Activated naive CD4-positive, alpha-beta T cell treated with anti-CD3 and anti-CD28 coated beads, Interleukin-2, amount 50 U/mL, for 24 hours (primary cell): Measurements from ENCODE around the gene FLRT1.

Experiments
- H3K27ac Mint-ChIP-seq: one replicate; pipeline ENCODE4 v1.8.0; 2021; ENCODE audit warnings: mild to moderate bottlenecking, mixed read lengths
- H3K27me3 Mint-ChIP-seq: one replicate; pipeline ENCODE4 v1.8.0; 2021; ENCODE audit warnings: mixed read lengths
- H3K36me3 Mint-ChIP-seq: one replicate; pipeline ENCODE4 v1.8.0; 2021; ENCODE audit warnings: mixed read lengths
- H3K4me1 Mint-ChIP-seq: one replicate; pipeline ENCODE4 v1.8.0; 2021; ENCODE audit warnings: mixed read lengths
- H3K4me3 Mint-ChIP-seq: one replicate; pipeline ENCODE4 v1.8.0; 2021; ENCODE audit warnings: mild to moderate bottlenecking, mixed read lengths
- H3K9me3 Mint-ChIP-seq: one replicate; pipeline ENCODE4 v1.8.0; 2021; ENCODE audit warnings: mixed read lengths

The FLRT1 gene

GRCh38 chr11:64062185-64063039 is 26.7 kb downstream of the FLRT1 start:
- H3K4me3 Mint-ChIP-seq: peak overlapping the region; percentile 36
- no peaks in the 10 kb centered on the region for H3K9me3 Mint-ChIP-seq

GRCh38 chr11:64063777-64064176 is 28.0 kb downstream of the FLRT1 start:
- H3K27ac Mint-ChIP-seq: no peak overlapping the region
- no peaks in the 10 kb centered on the region for H3K9me3 Mint-ChIP-seq
- H3K4me1 Mint-ChIP-seq: peaks cover 6% of the 10 kb centered on the region
- no peaks in the 10 kb centered on the region for H3K36me3 Mint-ChIP-seq
- peaks cover 10% of the 10 kb centered on the region for H3K27me3 Mint-ChIP-seq
- H3K4me3 Mint-ChIP-seq: no peak overlapping the region

More at GRCh38 chr11:64062185-64063039, 26.7 kb downstream of the FLRT1 start:
- peaks cover 10% of the 10 kb centered on the region for H3K27me3 Mint-ChIP-seq
- peaks cover 6% of the 10 kb centered on the region for H3K4me1 Mint-ChIP-seq
- H3K36me3 Mint-ChIP-seq: no peaks in the 10 kb centered on the region
- H3K27ac Mint-ChIP-seq: no peak overlapping the region

DNA sequence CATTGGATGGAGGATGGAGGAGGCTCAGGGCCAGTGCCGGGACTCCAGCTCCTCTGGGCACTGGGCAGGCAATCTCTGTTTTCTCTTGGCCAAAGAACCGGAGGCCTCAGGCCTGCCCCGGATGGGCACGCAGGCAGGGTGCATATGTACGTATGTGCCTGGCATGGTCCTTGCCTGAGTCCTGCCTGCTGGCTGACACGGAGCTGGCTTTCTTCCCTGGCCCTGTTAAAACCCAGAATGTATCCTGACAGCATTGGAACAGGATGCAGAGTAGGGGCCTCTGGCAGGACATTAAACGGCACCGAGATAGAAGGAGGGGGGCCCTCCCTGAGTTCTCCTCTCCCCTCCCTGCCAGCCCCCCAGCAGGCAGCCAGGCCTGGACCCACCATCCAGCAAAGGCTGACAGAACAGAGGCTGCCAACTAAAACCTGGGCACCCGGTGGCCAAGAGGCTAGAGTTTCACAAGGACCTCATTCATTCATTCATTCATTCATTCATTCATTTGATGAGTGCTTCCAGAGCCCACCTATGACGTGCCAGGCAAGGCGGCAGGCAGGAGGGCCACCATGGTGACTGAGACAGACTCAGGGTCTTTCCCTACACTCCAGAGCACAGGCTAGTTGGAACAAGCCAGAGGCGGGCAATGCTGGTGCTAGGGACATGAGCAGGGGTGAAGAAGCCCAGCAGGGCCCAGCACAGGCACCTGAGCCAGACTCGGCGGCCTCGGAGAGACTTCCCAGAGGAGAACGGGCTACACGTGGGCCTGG is 28.8 kb downstream of the FLRT1 start:
- Mint-ChIP-seq H3K27me3 (peaks cover 10% of the 10 kb centered on the region), H3K4me3 (no peak overlapping the region), H3K27ac (no peak overlapping the region), H3K4me1 (peaks cover 6% of the 10 kb centered on the region), H3K36me3 (no peaks in the 10 kb centered on the region), H3K9me3 (no peaks in the 10 kb centered on the region)

- Mint-ChIP-seq H3K27ac (no peak overlapping the region), H3K4me1 (peaks cover 6% of the 10 kb centered on the region), H3K27me3 (peaks cover 10% of the 10 kb centered on the region), H3K4me3 (no peak overlapping the region), H3K36me3 (no peaks in the 10 kb centered on the region), H3K9me3 (no peaks in the 10 kb centered on the region)
Measured at GRCh38 chr11:64065141-64065465, 29.4 kb downstream of the FLRT1 start.

DNA sequence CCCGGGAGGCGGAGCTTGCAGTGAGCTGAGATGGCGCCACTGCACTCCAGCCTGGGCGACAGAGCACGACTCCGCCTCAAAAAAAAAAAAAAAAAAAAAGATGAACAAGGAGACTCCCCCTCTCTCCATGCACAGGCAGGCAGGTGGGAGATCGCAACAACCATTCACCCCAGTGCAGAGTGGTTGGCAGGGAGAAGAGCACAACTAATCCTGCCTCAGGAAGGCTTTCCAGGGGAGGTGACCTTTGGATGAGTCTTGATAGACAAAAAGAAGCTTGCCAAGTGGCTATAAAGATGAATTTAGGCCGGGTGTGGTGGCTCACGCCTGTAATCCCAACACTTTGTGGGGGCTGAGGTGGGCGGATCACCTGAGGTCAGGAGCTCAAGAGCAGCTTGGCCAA is 30.0 kb downstream of the FLRT1 start:
- no peaks in the 10 kb centered on the region for H3K36me3 Mint-ChIP-seq
- no peak overlapping the region for H3K27ac Mint-ChIP-seq
- no peak overlapping the region for H3K4me3 Mint-ChIP-seq
- peaks cover 6% of the 10 kb centered on the region for H3K4me1 Mint-ChIP-seq
- H3K9me3 Mint-ChIP-seq: no peaks in the 10 kb centered on the region
- H3K27me3 Mint-ChIP-seq: peaks cover 10% of the 10 kb centered on the region

DNA sequence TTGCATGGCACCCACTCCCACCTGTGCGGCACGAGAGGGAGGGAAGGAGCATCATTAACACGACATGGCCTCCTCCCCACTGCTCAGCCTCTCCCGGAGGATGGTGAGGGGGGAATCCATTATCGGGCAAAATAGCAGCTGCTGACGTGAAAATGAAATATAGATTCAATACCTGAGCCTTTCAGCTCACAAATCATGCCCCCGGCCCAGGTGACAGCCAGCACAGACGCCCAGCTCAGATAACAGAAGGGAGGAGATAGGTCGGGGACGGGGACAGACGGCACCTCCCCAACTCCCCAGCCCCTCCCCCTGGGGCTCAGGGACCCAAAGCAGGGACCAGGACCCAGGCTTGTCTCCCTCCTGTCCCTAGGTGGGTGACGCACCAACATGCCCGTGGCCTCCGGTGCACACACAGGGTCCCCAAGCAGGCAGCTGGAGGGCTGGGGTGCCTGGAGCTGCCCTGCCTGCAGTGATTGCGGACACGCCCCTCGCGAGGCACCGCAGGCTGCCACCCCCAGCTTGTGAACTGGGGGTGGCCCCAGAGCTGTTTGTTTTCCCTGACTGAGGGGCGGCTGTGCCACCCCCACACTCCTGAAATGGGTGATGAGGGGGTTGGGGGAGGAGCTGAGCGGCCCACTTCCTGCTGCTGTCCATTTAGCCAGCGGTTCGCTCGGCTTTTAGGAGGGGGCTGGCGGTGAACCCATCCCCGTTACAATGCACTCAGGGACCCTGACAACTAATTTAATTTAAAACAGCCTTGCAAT is 31.7 kb downstream of the FLRT1 start:
- H3K27me3 Mint-ChIP-seq: peaks cover 6% of the 10 kb centered on the region
- H3K4me3 Mint-ChIP-seq: no peak overlapping the region
- H3K27ac Mint-ChIP-seq: no peak overlapping the region
- H3K4me1 Mint-ChIP-seq: no peaks in the 10 kb centered on the region
- H3K9me3 Mint-ChIP-seq: no peaks in the 10 kb centered on the region
- H3K36me3 Mint-ChIP-seq: no peaks in the 10 kb centered on the region

- Mint-ChIP-seq H3K4me1 (no peaks in the 10 kb centered on the region), H3K36me3 (no peaks in the 10 kb centered on the region), H3K9me3 (no peaks in the 10 kb centered on the region), H3K27me3 (peaks cover 1% of the 10 kb centered on the region), H3K27ac (no peak overlapping the region), H3K4me3 (no peak overlapping the region)
Measured at GRCh38 chr11:64068705-64069400, 33.1 kb downstream of the FLRT1 start.

DNA sequence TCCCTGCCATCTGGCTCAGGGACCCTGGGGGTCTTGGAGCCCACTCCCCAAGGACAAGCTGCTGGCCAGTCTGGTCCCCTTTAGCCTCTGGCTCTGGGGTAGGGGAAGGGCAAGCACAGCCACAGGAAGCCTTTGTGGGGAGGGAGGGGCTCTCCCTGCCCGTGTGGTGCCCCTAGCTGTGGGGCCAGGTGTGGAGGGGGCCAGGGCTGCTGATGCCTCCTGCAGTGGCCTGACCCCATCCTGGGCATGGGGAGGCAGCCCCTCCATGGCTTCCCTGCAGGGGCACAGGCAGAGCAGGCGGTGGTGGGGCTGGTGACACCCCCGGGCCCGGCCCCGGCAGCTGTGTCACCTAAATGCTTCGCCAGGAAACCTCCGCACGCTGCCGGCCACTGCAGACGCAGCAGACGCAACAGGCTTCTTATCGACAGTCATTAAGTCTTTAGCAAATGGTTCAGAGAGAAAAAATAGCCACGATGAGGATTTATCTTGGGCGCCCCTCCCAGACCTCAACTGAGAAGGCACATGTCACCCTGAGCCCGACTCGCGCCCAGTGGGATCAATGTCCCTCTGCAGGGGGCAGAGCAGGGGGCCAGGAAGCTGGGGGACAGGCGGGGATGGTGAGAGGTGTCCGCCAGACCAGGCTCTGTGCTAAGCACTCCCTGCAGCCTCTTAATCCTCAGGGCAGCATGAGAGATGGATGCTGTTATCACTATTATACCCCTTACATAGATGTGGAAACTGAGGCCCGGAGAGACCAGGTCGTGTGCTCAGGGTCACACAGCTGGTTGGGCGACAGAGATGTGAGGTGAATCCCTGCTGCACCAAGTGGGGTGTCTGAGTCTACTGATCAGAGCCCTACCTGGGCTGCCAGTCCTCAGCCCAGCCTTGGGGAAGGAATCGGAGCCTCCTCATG is 33.9 kb downstream of the FLRT1 start:
- no peaks in the 10 kb centered on the region for H3K36me3 Mint-ChIP-seq
- no peak overlapping the region for H3K27ac Mint-ChIP-seq
- H3K9me3 Mint-ChIP-seq: no peaks in the 10 kb centered on the region
- H3K27me3 Mint-ChIP-seq: no peaks in the 10 kb centered on the region
- H3K4me1 Mint-ChIP-seq: peaks cover 5% of the 10 kb centered on the region
- H3K4me3 Mint-ChIP-seq: no peak overlapping the region

GRCh38 chr11:64070314-64070681 is 34.6 kb downstream of the FLRT1 start:
- no peak overlapping the region for H3K4me3 Mint-ChIP-seq
- no peak overlapping the region for H3K27ac Mint-ChIP-seq
- no peaks in the 10 kb centered on the region for H3K27me3 Mint-ChIP-seq
- no peaks in the 10 kb centered on the region for H3K36me3 Mint-ChIP-seq
- no peaks in the 10 kb centered on the region for H3K9me3 Mint-ChIP-seq
- peaks cover 5% of the 10 kb centered on the region for H3K4me1 Mint-ChIP-seq

GRCh38 chr11:64071849-64072248 is 36.1 kb downstream of the FLRT1 start:
- Mint-ChIP-seq H3K4me1 (peaks cover 5% of the 10 kb centered on the region), H3K36me3 (no peaks in the 10 kb centered on the region), H3K27me3 (no peaks in the 10 kb centered on the region), H3K27ac (no peak overlapping the region), H3K4me3 (no peak overlapping the region), H3K9me3 (no peaks in the 10 kb centered on the region)

DNA sequence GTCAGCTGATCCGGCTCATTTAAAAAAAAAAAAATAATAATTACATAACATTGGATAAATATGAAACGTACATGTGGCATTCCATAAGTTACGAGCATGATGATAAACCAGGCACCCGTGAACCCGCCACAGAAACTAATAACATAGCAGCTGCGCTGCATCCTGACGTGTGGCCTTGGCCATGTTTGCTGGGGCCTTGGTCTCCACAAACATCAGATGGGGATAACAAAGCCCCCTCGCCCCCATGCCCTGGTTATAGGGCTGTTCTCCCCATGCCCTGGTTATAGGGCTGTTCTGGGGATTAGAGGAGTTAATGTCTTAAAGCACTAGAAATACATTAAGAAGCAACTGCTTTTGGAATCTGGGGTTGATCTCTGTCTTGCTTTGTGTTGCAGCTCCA is 36.7 kb downstream of the FLRT1 start:
- no peaks in the 10 kb centered on the region for H3K27me3 Mint-ChIP-seq
- H3K4me3 Mint-ChIP-seq: no peak overlapping the region
- no peak overlapping the region for H3K27ac Mint-ChIP-seq
- no peaks in the 10 kb centered on the region for H3K36me3 Mint-ChIP-seq
- no peaks in the 10 kb centered on the region for H3K9me3 Mint-ChIP-seq
- peaks cover 5% of the 10 kb centered on the region for H3K4me1 Mint-ChIP-seq

GRCh38 chr11:64072871-64073270 is 37.1 kb downstream of the FLRT1 start:
- Mint-ChIP-seq H3K36me3 (no peaks in the 10 kb centered on the region), H3K27me3 (no peaks in the 10 kb centered on the region), H3K4me3 (no peak overlapping the region), H3K4me1 (peaks cover 5% of the 10 kb centered on the region), H3K27ac (no peak overlapping the region), H3K9me3 (no peaks in the 10 kb centered on the region)

- peaks cover 5% of the 10 kb centered on the region for H3K4me1 Mint-ChIP-seq
- no peaks in the 10 kb centered on the region for H3K36me3 Mint-ChIP-seq
- H3K9me3 Mint-ChIP-seq: no peaks in the 10 kb centered on the region
- H3K27me3 Mint-ChIP-seq: no peaks in the 10 kb centered on the region
- no peak overlapping the region for H3K27ac Mint-ChIP-seq
- no peak overlapping the region for H3K4me3 Mint-ChIP-seq
Measured at GRCh38 chr11:64073542-64073941, 37.8 kb downstream of the FLRT1 start.

GRCh38 chr11:64074239-64074638 is 38.5 kb downstream of the FLRT1 start:
- Mint-ChIP-seq H3K36me3 (no peaks in the 10 kb centered on the region), H3K27me3 (no peaks in the 10 kb centered on the region)

More at GRCh38 chr11:64074239-64074638, 38.5 kb downstream of the FLRT1 start:
- H3K9me3 Mint-ChIP-seq: no peaks in the 10 kb centered on the region
- peaks cover 5% of the 10 kb centered on the region for H3K4me1 Mint-ChIP-seq
- H3K27ac Mint-ChIP-seq: no peak overlapping the region
- no peak overlapping the region for H3K4me3 Mint-ChIP-seq
